ENCODE data around the gene C3orf80. TPM values are rescaled to one million over a fixed set of nuclear protein-coding genes. Genes with fewer than 3 reads are reported as not detected.

The C3orf80 gene
- polyA plus RNA-seq, 1 donor (not counting 4 experiments of a cell fraction or from before 2014, with no cell fraction given) = not detected

DNA sequence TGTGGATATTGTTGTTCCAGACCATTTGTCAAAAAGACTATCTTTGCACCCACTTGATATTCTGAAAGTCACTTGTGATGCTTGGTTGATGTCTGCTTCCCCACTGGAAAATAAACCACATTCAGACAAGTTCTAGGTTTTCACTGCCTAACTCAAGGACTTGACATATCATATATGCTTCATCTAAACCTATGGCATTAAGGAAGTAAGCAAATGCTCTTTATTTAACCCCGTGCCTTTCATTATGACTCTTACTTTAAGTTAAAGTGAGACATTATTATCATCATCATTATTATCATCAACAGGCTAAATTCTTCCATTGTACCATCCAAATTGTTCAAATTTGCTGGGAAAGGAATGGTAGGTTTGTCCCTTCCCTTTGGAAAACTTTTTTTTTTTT lies 30.8 kb upstream of the C3orf80 start:
- DNase-seq (ENCODE audit: low read depth, low spot score) = no peak
- H3K36me3 ChIP-seq (ENCODE audit: control insufficient read depth in 2 of 2, extremely low read depth in 1 of 2, insufficient read depth in 2 of 2, low read length in 2 of 2) = no peaks in the 10 kb centered on the region

DNA sequence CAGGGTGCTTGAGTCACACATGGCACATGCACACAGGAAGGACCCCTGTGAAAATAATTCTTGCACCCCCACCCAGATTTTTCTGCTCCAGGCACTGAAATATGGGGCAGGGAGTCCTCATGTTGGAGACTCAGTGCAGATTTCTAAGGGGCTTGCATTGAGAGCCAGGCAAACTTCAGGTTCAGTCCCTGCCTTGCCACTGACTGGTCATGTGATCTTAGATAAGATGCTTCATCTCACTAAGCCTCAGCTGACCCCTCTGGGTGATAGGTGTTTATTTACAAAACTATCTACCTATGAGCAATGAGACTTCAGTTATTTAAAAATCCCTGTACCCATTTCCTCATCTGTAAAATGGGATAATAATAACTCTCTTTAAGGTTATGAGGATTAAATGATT lies 30.1 kb upstream of the C3orf80 start:
- no peak for FAIRE-seq
- Histone ChIP-seq H3K4me1 (ENCODE audit: control insufficient read depth, extremely low read depth, insufficient read depth, low read length) (no peaks in the 10 kb centered on the region), H2AFZ (ENCODE audit: control insufficient read depth, low read length) (no peak overlapping the region), H4K20me1 (ENCODE audit: control insufficient read depth, extremely low read depth, insufficient read depth, low read length) (no peaks in the 10 kb centered on the region), H3K9me3 (ENCODE audit: control insufficient read depth, low read depth, low read length) (no peaks in the 10 kb centered on the region), H3K4me3 (ENCODE audit: control insufficient read depth in 2 of 3, extremely low read depth in 1 of 3, insufficient read depth in 2 of 3, low read depth in 1 of 3, low read length in 3 of 3) (no peak overlapping the region), H3K9ac (ENCODE audit: control insufficient read depth, extremely low read depth, insufficient read depth, low read length) (no peak overlapping the region), H3K36me3 (ENCODE audit: control insufficient read depth in 2 of 2, extremely low read depth in 1 of 2, insufficient read depth in 2 of 2, low read length in 2 of 2) (no peaks in the 10 kb centered on the region), H3K4me2 (ENCODE audit: control insufficient read depth, extremely low read depth, insufficient read depth, low read depth, low read length) (no peak overlapping the region), H3K79me2 (ENCODE audit: control insufficient read depth, insufficient read depth, low read length) (no peaks in the 10 kb centered on the region), H3K27me3 (ENCODE audit: control insufficient read depth, extremely low read depth, insufficient read depth, low read length) (no peaks in the 10 kb centered on the region), H3K9me1 (ENCODE audit: control insufficient read depth, extremely low read depth, insufficient read depth, low read length) (no peaks in the 10 kb centered on the region), H3K27ac (ENCODE audit: control insufficient read depth, insufficient read depth, low read length) (no peak overlapping the region)
- no peak for TF ChIP-seq EZH2 (IDR thresholded peaks at IDR 0.05; ENCODE audit: low read length)
- TF ChIP-seq, protein P1, sequence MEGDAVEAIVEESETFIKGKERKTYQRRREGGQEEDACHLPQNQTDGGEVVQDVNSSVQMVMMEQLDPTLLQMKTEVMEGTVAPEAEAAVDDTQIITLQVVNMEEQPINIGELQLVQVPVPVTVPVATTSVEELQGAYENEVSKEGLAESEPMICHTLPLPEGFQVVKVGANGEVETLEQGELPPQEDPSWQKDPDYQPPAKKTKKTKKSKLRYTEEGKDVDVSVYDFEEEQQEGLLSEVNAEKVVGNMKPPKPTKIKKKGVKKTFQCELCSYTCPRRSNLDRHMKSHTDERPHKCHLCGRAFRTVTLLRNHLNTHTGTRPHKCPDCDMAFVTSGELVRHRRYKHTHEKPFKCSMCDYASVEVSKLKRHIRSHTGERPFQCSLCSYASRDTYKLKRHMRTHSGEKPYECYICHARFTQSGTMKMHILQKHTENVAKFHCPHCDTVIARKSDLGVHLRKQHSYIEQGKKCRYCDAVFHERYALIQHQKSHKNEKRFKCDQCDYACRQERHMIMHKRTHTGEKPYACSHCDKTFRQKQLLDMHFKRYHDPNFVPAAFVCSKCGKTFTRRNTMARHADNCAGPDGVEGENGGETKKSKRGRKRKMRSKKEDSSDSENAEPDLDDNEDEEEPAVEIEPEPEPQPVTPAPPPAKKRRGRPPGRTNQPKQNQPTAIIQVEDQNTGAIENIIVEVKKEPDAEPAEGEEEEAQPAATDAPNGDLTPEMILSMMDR (optimal IDR thresholded peaks at IDR 0.05 in 1 of 3, IDR thresholded peaks at IDR 0.05 in 1 of 3, conservative IDR thresholded peaks at IDR 0.05 in 1 of 3; ENCODE audit: extremely low read depth in 1 of 3, insufficient read depth in 2 of 3, low read length in 3 of 3) = no peak
- dilution Hi-C loops (cut with MboI; ENCODE audit: extremely low pct_ligation_motif_present, low sequenced_read_pairs) = no loop called here
- no peak for DNase-seq (ENCODE audit: low read depth, low spot score)

More for the DNA sequence above, 30.8 kb upstream of the C3orf80 start:
- H2AFZ ChIP-seq (ENCODE audit: control insufficient read depth, low read length) = no peak overlapping the region
- no peak overlapping the region for H3K4me2 ChIP-seq (ENCODE audit: control insufficient read depth, extremely low read depth, insufficient read depth, low read depth, low read length)
- dilution Hi-C loops (cut with MboI; ENCODE audit: extremely low pct_ligation_motif_present, low sequenced_read_pairs) = no loop called here
- no peak for FAIRE-seq
- no peak overlapping the region for H3K4me3 ChIP-seq (ENCODE audit: control insufficient read depth in 2 of 3, extremely low read depth in 1 of 3, insufficient read depth in 2 of 3, low read depth in 1 of 3, low read length in 3 of 3)
- no peaks in the 10 kb centered on the region for H3K79me2 ChIP-seq (ENCODE audit: control insufficient read depth, insufficient read depth, low read length)
- H3K4me1 ChIP-seq (ENCODE audit: control insufficient read depth, extremely low read depth, insufficient read depth, low read length) = no peaks in the 10 kb centered on the region
- no peaks in the 10 kb centered on the region for H4K20me1 ChIP-seq (ENCODE audit: control insufficient read depth, extremely low read depth, insufficient read depth, low read length)
- H3K9me1 ChIP-seq (ENCODE audit: control insufficient read depth, extremely low read depth, insufficient read depth, low read length) = no peaks in the 10 kb centered on the region
- H3K27me3 ChIP-seq (ENCODE audit: control insufficient read depth, extremely low read depth, insufficient read depth, low read length) = no peaks in the 10 kb centered on the region
- no peaks in the 10 kb centered on the region for H3K9me3 ChIP-seq (ENCODE audit: control insufficient read depth, low read depth, low read length)
- TF ChIP-seq, protein P1 (optimal IDR thresholded peaks at IDR 0.05 in 1 of 3, IDR thresholded peaks at IDR 0.05 in 1 of 3, conservative IDR thresholded peaks at IDR 0.05 in 1 of 3; ENCODE audit: extremely low read depth in 1 of 3, insufficient read depth in 2 of 3, low read length in 3 of 3) = no peak
- TF ChIP-seq EZH2 (IDR thresholded peaks at IDR 0.05; ENCODE audit: low read length) = no peak
- no peak overlapping the region for H3K27ac ChIP-seq (ENCODE audit: control insufficient read depth, insufficient read depth, low read length)
- H3K9ac ChIP-seq (ENCODE audit: control insufficient read depth, extremely low read depth, insufficient read depth, low read length) = no peak overlapping the region
